K562 (cell line): Measurements from ENCODE around the gene MAP3K4. TPM values are rescaled to one million over a fixed set of nuclear protein-coding genes. Genes with fewer than 3 reads are reported as not detected.

Experiments used
- CBFB ChIP-seq: sonication (generic); formaldehyde crosslinking; IDR thresholded peaks from 2 replicates; pipeline ENCODE4 v1.4.0; 2020; ENCODE audit warnings: mild to moderate bottlenecking, missing genetic modification reagents
- GTF2F1 ChIP-seq: IDR thresholded peaks from 2 replicates; pipeline ENCODE4 v1.6.1; 2011; ENCODE audit warnings: low read depth, low read length, improper control_type of control experiment
- KDM4B ChIP-seq, 2 experiments: fragments of 450-650 bp in 1 of 2; sonication (generic) in 1 of 2; IDR thresholded peaks; 2 replicates each; pipeline ENCODE4 v1.6.1; 2016 to 2017; ENCODE audit warnings: borderline replicate concordance in 2 of 2, antibody characterized with exemption in 1 of 2, low read depth in 1 of 2, mild to moderate bottlenecking in 1 of 2
- OTX1 ChIP-seq: fragments of 450-650 bp; formaldehyde crosslinking; IDR thresholded peaks from 2 replicates; pipeline ENCODE4 v1.4.0; 2022; ENCODE audit warnings: mild to moderate bottlenecking
- SMARCA5 ChIP-seq: fragments of 450-650 bp; IDR thresholded peaks from 2 replicates; pipeline ENCODE4 v1.6.1; 2016
- SNRNP70 ChIP-seq: fragments of 200-400 bp; formaldehyde crosslinking; optimal IDR thresholded peaks from 2 replicates; pipeline ENCODE3; 2017; ENCODE audit warnings: low read depth, low read length
- U2AF2 ChIP-seq: fragments of 200-400 bp; formaldehyde crosslinking; optimal IDR thresholded peaks from 2 replicates; pipeline ENCODE3; 2017; ENCODE audit warnings: low read depth, mild to moderate bottlenecking, low read length
- ZC3H8 ChIP-seq: fragments of 450-650 bp; IDR thresholded peaks from 2 replicates; pipeline ENCODE4 v1.6.1; 2017
- ZNF436 ChIP-seq: fragments of 250-450, 450-650 bp; sonication (Bioruptor Pico); formaldehyde crosslinking; IDR thresholded peaks from 2 replicates; pipeline ENCODE4 v1.7.0; 2020; ENCODE audit warnings: mild to moderate bottlenecking
- ZNF695 ChIP-seq: fragments of 450-650 bp; formaldehyde crosslinking; IDR thresholded peaks from 2 replicates; pipeline ENCODE4 v1.4.0; 2020; ENCODE audit warnings: mild to moderate bottlenecking, moderate library complexity
- ZNF707 ChIP-seq: fragments of 250-450 bp; sonication (Bioruptor Pico); conservative IDR thresholded peaks from 2 replicates; pipeline ENCODE4 v1.8.0; 2022; ENCODE audit warnings: inconsistent platforms, mild to moderate bottlenecking, moderate library complexity
- polyA plus RNA-seq, 8 experiments: library from polyadenylated mRNA; depleted of rRNA in 4 of 8; stranded (reverse) in 5 of 8; unstranded in 3 of 8; fragments of >200 nt; fragmentation: Nextera tagmentation in 2 of 8; fragmentation: Illumina TruSeq in 1 of 8; extraction: Ambion mirVana in 2 of 8; extraction: Trizol in 1 of 8; gene quantifications; 2 replicates each; pipeline versions ENCODE4 v1.2.1 to v1.2.3, GENCODE V29; 2011 to 2014; ENCODE audit warnings: inconsistent platforms in 1 of 8, missing spikeins in 1 of 8
- total RNA-seq, 7 experiments: library from RNA; depleted of rRNA in 6 of 7; stranded (reverse); fragments of >200 nt in 6 of 7; fragmentation: Illumina TruSeq in 2 of 7; extraction: Trizol in 2 of 7; gene quantifications; 2 replicates each; pipeline versions ENCODE4 v1.2.1 to v1.2.3, GENCODE V29; 2011 to 2021; ENCODE audit warnings: low replicate concordance in 1 of 7
- TF ChIP-seq, protein P1 (sequence below): fragments of 450-650 bp; IDR thresholded peaks from 2 replicates; pipeline ENCODE4 v1.6.1; 2016; ENCODE audit warnings: mild to moderate bottlenecking, moderate library complexity
- TF ChIP-seq, protein P2 (sequence below): fragments of 450-650 bp; formaldehyde crosslinking; IDR thresholded peaks from 2 replicates; pipeline ENCODE4 v1.4.0; 2020; ENCODE audit warnings: mild to moderate bottlenecking, moderate library complexity

MAP3K4 gene
- total and polyA plus RNA-seq, 9 of the 15 experiments (the other 6 are each of a cell fraction or from before 2014, with no cell fraction given): 21.0 to 77.2 (median 48.9) TPM

DNA sequence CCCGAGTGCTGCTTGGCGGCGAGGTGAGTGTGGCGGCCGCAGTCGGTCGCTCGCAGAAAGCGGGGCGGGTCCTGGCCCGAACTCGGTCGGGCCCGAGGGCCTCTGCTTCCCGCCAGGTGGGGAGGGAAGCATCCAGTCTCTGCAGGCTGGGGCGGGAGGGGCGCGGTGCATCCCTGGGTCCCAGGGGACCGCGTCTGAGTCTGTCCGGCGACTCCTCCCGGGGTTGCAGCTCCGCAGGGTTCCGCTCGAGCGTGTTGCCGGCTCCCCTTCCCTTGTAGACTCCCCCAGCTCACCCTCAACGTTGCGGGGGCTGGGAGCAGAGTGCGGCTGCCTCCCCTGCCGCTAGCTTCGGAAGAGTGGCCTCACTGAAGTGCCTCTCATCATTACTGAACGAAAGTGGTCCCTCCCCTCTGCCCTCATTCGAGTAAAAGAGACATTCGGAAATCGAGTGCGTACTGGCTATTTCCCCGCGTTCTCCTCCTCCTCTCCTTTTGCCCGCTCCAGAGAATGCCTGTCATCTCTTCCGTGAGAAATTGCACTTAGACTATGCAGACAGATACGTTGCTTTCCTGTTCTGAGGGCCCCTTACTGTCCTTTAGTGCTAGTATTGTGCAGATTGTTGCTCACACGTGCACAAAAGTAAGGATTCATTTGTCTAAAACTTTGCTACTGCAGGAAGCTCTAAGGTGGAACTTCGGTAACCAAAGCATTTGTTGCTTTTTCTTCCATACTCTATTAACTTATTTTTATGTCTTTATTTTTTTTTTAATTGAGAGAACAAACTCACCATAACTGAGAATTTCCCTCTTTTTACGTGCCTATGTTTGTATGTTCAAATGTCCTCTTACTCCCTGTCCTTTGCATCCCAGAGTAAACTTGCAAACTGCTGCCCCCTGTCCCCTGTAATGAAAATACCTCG lies 751 bp downstream of the MAP3K4 start (continued):
- TF ChIP-seq CBFB (CRISPR knock-in tag) (peak; percentile 89; the same call in 1 of the 2 replicates), KDM4B (IDR thresholded peaks at IDR 0.05; ENCODE audit: borderline replicate concordance in 2 of 2, low read depth in 1 of 2) (no peak), ZNF695 (CRISPR knock-in tag) (peak; percentile 29; the same call in 1 of the 2 replicates), OTX1 (CRISPR knock-in tag) (no peak), SMARCA5 (no peak), GTF2F1 (no peak), U2AF2 (no peak), ZC3H8 (no peak), SNRNP70 (no peak), ZNF707 (CRISPR knock-in tag) (peak; percentile 40; the same call in 1 of the 2 replicates), ZNF436 (CRISPR knock-in tag) (no peak)
- TF ChIP-seq, protein P1, sequence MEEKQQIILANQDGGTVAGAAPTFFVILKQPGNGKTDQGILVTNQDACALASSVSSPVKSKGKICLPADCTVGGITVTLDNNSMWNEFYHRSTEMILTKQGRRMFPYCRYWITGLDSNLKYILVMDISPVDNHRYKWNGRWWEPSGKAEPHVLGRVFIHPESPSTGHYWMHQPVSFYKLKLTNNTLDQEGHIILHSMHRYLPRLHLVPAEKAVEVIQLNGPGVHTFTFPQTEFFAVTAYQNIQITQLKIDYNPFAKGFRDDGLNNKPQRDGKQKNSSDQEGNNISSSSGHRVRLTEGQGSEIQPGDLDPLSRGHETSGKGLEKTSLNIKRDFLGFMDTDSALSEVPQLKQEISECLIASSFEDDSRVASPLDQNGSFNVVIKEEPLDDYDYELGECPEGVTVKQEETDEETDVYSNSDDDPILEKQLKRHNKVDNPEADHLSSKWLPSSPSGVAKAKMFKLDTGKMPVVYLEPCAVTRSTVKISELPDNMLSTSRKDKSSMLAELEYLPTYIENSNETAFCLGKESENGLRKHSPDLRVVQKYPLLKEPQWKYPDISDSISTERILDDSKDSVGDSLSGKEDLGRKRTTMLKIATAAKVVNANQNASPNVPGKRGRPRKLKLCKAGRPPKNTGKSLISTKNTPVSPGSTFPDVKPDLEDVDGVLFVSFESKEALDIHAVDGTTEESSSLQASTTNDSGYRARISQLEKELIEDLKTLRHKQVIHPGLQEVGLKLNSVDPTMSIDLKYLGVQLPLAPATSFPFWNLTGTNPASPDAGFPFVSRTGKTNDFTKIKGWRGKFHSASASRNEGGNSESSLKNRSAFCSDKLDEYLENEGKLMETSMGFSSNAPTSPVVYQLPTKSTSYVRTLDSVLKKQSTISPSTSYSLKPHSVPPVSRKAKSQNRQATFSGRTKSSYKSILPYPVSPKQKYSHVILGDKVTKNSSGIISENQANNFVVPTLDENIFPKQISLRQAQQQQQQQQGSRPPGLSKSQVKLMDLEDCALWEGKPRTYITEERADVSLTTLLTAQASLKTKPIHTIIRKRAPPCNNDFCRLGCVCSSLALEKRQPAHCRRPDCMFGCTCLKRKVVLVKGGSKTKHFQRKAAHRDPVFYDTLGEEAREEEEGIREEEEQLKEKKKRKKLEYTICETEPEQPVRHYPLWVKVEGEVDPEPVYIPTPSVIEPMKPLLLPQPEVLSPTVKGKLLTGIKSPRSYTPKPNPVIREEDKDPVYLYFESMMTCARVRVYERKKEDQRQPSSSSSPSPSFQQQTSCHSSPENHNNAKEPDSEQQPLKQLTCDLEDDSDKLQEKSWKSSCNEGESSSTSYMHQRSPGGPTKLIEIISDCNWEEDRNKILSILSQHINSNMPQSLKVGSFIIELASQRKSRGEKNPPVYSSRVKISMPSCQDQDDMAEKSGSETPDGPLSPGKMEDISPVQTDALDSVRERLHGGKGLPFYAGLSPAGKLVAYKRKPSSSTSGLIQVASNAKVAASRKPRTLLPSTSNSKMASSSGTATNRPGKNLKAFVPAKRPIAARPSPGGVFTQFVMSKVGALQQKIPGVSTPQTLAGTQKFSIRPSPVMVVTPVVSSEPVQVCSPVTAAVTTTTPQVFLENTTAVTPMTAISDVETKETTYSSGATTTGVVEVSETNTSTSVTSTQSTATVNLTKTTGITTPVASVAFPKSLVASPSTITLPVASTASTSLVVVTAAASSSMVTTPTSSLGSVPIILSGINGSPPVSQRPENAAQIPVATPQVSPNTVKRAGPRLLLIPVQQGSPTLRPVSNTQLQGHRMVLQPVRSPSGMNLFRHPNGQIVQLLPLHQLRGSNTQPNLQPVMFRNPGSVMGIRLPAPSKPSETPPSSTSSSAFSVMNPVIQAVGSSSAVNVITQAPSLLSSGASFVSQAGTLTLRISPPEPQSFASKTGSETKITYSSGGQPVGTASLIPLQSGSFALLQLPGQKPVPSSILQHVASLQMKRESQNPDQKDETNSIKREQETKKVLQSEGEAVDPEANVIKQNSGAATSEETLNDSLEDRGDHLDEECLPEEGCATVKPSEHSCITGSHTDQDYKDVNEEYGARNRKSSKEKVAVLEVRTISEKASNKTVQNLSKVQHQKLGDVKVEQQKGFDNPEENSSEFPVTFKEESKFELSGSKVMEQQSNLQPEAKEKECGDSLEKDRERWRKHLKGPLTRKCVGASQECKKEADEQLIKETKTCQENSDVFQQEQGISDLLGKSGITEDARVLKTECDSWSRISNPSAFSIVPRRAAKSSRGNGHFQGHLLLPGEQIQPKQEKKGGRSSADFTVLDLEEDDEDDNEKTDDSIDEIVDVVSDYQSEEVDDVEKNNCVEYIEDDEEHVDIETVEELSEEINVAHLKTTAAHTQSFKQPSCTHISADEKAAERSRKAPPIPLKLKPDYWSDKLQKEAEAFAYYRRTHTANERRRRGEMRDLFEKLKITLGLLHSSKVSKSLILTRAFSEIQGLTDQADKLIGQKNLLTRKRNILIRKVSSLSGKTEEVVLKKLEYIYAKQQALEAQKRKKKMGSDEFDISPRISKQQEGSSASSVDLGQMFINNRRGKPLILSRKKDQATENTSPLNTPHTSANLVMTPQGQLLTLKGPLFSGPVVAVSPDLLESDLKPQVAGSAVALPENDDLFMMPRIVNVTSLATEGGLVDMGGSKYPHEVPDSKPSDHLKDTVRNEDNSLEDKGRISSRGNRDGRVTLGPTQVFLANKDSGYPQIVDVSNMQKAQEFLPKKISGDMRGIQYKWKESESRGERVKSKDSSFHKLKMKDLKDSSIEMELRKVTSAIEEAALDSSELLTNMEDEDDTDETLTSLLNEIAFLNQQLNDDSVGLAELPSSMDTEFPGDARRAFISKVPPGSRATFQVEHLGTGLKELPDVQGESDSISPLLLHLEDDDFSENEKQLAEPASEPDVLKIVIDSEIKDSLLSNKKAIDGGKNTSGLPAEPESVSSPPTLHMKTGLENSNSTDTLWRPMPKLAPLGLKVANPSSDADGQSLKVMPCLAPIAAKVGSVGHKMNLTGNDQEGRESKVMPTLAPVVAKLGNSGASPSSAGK: no peak
- TF ChIP-seq, protein P2, sequence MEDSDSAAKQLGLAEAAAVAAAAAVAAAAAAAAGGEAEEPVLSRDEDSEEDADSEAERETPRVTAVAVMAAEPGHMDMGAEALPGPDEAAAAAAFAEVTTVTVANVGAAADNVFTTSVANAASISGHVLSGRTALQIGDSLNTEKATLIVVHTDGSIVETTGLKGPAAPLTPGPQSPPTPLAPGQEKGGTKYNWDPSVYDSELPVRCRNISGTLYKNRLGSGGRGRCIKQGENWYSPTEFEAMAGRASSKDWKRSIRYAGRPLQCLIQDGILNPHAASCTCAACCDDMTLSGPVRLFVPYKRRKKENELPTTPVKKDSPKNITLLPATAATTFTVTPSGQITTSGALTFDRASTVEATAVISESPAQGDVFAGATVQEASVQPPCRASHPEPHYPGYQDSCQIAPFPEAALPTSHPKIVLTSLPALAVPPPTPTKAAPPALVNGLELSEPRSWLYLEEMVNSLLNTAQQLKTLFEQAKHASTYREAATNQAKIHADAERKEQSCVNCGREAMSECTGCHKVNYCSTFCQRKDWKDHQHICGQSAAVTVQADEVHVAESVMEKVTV (CRISPR knock-in tag): peak; percentile 86; the same call in 1 of the 2 replicates
